Right lobe of liver (tissue), 4 donors: ENCODE data around the gene CAT.

Source experiments
- POLR2A ChIP-seq: fragments of 450-650 bp; IDR thresholded peaks from one replicate; pipeline ENCODE4 v1.6.1; 2017; ENCODE audit warnings: antibody characterized with exemption, mild to moderate bottlenecking
- TF ChIP-seq, protein P1 (sequence below), 4 donors: fragments of 200-600 bp in 3 of 4; fragments of 450-650 bp in 1 of 4; IDR thresholded peaks; one replicate each; pipeline versions ENCODE4 v1.5.1 to v1.8.0; 2016 to 2022; ENCODE audit warnings: antibody characterized with exemption in 4 of 4, mild to moderate bottlenecking in 2 of 4
- donor health status: DM: no; HTN: no; CAD: no.
- donor health status: DM: no; HTN: no; CAD: no.
- donor health status: DM: no; HTN: yes; CAD: no.

DNA sequence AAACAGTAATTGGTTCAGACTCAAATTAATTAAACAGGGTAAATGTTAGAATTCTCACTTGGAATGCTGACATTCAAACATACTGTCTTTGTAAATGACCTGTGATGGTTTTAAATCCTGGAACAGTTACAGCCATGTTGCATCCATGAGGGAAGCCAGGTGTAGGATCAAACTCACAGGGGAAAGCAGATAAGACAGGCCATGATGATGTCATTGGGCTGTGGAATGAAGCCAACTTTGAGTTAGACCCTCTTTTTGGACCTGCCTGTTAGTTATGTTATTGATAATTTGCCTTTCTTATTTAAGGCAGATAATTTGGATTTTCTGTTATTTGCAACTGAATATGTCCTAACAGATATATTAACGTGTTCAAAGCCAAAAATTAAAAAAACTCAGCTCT, 41.6 kb upstream of the CAT start:
- TF ChIP-seq, protein P1, sequence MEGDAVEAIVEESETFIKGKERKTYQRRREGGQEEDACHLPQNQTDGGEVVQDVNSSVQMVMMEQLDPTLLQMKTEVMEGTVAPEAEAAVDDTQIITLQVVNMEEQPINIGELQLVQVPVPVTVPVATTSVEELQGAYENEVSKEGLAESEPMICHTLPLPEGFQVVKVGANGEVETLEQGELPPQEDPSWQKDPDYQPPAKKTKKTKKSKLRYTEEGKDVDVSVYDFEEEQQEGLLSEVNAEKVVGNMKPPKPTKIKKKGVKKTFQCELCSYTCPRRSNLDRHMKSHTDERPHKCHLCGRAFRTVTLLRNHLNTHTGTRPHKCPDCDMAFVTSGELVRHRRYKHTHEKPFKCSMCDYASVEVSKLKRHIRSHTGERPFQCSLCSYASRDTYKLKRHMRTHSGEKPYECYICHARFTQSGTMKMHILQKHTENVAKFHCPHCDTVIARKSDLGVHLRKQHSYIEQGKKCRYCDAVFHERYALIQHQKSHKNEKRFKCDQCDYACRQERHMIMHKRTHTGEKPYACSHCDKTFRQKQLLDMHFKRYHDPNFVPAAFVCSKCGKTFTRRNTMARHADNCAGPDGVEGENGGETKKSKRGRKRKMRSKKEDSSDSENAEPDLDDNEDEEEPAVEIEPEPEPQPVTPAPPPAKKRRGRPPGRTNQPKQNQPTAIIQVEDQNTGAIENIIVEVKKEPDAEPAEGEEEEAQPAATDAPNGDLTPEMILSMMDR (IDR thresholded peaks at IDR 0.05), result no peak
- no peak for TF ChIP-seq POLR2A
